NCI-H2171 (cell line): ENCODE data around the gene FGD5.
"Not testable (repeated sequence)": the region's sequence is repeated elsewhere in the genome, so short reads cannot be mapped to it uniquely, and the experiment has no call there.

Experiments
- DNase-seq: peaks from one replicate; lab custom pipeline; 2025; lab: John Stamatoyannopoulos, UW

FGD5 gene

GRCh38 chr3:14877469-14877868, 58.7 kb downstream of the FGD5 start:
- DNase-seq, result no peak

- peak; percentile 30 for DNase-seq
These were observed 60.6 kb downstream of the FGD5 start for GRCh38 chr3:14879211-14879874.

GRCh38 chr3:14880447-14881106, 61.8 kb downstream of the FGD5 start:
- no peak for DNase-seq

- no peak for DNase-seq
These were observed 64.5 kb downstream of the FGD5 start for GRCh38 chr3:14883226-14883625.

- no peak for DNase-seq
These were observed 65.9 kb downstream of the FGD5 start for GRCh38 chr3:14884665-14885064.

GRCh38 chr3:14885307-14885706, 66.5 kb downstream of the FGD5 start:
- no peak for DNase-seq

GRCh38 chr3:14886101-14886500, 67.3 kb downstream of the FGD5 start:
- no peak for DNase-seq

GRCh38 chr3:14889205-14889604, 70.4 kb downstream of the FGD5 start:
- no peak for DNase-seq

- no peak for DNase-seq
These were observed 71.2 kb downstream of the FGD5 start for GRCh38 chr3:14889943-14890342.

- no peak for DNase-seq
These were observed 71.7 kb downstream of the FGD5 start for GRCh38 chr3:14890476-14890875.

GRCh38 chr3:14891135-14892132, 72.7 kb downstream of the FGD5 start:
- no peak for DNase-seq

GRCh38 chr3:14892226-14892625, 73.5 kb downstream of the FGD5 start:
- DNase-seq, result no peak

GRCh38 chr3:14894085-14894484, 75.3 kb downstream of the FGD5 start:
- DNase-seq, result no peak

GRCh38 chr3:14897266-14897665, 78.5 kb downstream of the FGD5 start:
- no peak for DNase-seq

GRCh38 chr3:14898929-14899328, 80.2 kb downstream of the FGD5 start:
- DNase-seq, result no peak

- no peak for DNase-seq
These were observed 81.3 kb downstream of the FGD5 start for GRCh38 chr3:14899993-14900618.

- no peak for DNase-seq
These were observed 82.4 kb downstream of the FGD5 start for GRCh38 chr3:14900881-14901873.

GRCh38 chr3:14902719-14903118, 84.0 kb downstream of the FGD5 start:
- DNase-seq, result no peak

GRCh38 chr3:14903501-14903900, 84.7 kb downstream of the FGD5 start:
- DNase-seq, result not testable (repeated sequence)

GRCh38 chr3:14905055-14905657, 86.4 kb downstream of the FGD5 start:
- DNase-seq, result no peak
